ENCODE data around the gene MAML1.

MAML1 gene

DNA sequence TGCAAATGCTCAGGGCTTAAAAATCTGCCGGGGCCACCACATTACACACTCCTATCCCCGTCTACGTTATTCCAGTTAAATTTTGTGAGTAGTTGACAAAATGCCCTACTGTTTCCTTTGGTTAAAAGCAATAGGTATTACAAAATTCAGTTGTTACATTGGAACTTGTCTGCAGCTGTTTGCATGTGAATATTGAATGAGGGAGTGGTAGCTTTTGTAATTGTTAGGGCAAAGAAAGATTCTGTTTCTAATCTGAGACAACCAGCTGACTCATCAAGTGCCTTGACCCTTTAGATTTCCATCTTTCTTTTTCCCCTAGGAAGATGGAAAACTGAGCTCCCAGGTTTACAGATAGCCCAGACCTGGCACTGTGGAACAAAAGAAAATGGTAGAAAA lies 30.2 kb downstream of the MAML1 start:
- TF ChIP-seq TOX (CRISPR knock-in tag; IDR thresholded peaks at IDR 0.05; ENCODE audit: borderline replicate concordance) = no peak
- TF ChIP-seq, protein P1, sequence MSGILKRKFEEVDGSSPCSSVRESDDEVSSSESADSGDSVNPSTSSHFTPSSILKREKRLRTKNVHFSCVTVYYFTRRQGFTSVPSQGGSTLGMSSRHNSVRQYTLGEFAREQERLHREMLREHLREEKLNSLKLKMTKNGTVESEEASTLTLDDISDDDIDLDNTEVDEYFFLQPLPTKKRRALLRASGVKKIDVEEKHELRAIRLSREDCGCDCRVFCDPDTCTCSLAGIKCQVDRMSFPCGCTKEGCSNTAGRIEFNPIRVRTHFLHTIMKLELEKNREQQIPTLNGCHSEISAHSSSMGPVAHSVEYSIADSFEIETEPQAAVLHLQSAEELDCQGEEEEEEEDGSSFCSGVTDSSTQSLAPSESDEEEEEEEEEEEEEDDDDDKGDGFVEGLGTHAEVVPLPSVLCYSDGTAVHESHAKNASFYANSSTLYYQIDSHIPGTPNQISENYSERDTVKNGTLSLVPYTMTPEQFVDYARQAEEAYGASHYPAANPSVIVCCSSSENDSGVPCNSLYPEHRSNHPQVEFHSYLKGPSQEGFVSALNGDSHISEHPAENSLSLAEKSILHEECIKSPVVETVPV (CRISPR knock-in tag; IDR thresholded peaks at IDR 0.05) = no peak
- TF ChIP-seq, protein P2, sequence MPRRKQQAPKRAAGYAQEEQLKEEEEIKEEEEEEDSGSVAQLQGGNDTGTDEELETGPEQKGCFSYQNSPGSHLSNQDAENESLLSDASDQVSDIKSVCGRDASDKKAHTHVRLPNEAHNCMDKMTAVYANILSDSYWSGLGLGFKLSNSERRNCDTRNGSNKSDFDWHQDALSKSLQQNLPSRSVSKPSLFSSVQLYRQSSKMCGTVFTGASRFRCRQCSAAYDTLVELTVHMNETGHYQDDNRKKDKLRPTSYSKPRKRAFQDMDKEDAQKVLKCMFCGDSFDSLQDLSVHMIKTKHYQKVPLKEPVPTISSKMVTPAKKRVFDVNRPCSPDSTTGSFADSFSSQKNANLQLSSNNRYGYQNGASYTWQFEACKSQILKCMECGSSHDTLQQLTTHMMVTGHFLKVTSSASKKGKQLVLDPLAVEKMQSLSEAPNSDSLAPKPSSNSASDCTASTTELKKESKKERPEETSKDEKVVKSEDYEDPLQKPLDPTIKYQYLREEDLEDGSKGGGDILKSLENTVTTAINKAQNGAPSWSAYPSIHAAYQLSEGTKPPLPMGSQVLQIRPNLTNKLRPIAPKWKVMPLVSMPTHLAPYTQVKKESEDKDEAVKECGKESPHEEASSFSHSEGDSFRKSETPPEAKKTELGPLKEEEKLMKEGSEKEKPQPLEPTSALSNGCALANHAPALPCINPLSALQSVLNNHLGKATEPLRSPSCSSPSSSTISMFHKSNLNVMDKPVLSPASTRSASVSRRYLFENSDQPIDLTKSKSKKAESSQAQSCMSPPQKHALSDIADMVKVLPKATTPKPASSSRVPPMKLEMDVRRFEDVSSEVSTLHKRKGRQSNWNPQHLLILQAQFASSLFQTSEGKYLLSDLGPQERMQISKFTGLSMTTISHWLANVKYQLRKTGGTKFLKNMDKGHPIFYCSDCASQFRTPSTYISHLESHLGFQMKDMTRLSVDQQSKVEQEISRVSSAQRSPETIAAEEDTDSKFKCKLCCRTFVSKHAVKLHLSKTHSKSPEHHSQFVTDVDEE (CRISPR knock-in tag; IDR thresholded peaks at IDR 0.05) = no peak
- TF ChIP-seq ZC3H10 (CRISPR knock-in tag; IDR thresholded peaks at IDR 0.05) = no peak
- TF ChIP-seq CSDC2 (CRISPR knock-in tag; IDR thresholded peaks at IDR 0.05) = no peak
- TF ChIP-seq RARB (CRISPR knock-in tag; IDR thresholded peaks at IDR 0.05) = no peak
- no peak for TF ChIP-seq ZNF8 (CRISPR knock-in tag; IDR thresholded peaks at IDR 0.05)
- TF ChIP-seq, protein P3, sequence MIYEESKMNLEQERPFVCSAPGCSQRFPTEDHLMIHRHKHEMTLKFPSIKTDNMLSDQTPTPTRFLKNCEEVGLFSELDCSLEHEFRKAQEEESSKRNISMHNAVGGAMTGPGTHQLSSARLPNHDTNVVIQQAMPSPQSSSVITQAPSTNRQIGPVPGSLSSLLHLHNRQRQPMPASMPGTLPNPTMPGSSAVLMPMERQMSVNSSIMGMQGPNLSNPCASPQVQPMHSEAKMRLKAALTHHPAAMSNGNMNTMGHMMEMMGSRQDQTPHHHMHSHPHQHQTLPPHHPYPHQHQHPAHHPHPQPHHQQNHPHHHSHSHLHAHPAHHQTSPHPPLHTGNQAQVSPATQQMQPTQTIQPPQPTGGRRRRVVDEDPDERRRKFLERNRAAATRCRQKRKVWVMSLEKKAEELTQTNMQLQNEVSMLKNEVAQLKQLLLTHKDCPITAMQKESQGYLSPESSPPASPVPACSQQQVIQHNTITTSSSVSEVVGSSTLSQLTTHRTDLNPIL (CRISPR knock-in tag; IDR thresholded peaks at IDR 0.05; ENCODE audit: low read depth) = no peak
- no peak for TF ChIP-seq GLIS3 (CRISPR knock-in tag; IDR thresholded peaks at IDR 0.05)
- TF ChIP-seq, protein P4, sequence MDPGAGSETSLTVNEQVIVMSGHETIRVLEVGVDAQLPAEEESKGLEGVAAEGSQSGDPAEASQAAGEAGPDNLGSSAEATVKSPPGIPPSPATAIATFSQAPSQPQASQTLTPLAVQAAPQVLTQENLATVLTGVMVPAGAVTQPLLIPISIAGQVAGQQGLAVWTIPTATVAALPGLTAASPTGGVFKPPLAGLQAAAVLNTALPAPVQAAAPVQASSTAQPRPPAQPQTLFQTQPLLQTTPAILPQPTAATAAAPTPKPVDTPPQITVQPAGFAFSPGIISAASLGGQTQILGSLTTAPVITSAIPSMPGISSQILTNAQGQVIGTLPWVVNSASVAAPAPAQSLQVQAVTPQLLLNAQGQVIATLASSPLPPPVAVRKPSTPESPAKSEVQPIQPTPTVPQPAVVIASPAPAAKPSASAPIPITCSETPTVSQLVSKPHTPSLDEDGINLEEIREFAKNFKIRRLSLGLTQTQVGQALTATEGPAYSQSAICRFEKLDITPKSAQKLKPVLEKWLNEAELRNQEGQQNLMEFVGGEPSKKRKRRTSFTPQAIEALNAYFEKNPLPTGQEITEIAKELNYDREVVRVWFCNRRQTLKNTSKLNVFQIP (CRISPR knock-in tag; IDR thresholded peaks at IDR 0.05; ENCODE audit: borderline replicate concordance, low read depth) = no peak
- no peak for TF ChIP-seq PPARA (CRISPR knock-in tag; IDR thresholded peaks at IDR 0.05; ENCODE audit: borderline replicate concordance)
- TF ChIP-seq OSR1 (CRISPR knock-in tag; IDR thresholded peaks at IDR 0.05) = no peak
- peak; percentile 6 for ATAC-seq

DNA sequence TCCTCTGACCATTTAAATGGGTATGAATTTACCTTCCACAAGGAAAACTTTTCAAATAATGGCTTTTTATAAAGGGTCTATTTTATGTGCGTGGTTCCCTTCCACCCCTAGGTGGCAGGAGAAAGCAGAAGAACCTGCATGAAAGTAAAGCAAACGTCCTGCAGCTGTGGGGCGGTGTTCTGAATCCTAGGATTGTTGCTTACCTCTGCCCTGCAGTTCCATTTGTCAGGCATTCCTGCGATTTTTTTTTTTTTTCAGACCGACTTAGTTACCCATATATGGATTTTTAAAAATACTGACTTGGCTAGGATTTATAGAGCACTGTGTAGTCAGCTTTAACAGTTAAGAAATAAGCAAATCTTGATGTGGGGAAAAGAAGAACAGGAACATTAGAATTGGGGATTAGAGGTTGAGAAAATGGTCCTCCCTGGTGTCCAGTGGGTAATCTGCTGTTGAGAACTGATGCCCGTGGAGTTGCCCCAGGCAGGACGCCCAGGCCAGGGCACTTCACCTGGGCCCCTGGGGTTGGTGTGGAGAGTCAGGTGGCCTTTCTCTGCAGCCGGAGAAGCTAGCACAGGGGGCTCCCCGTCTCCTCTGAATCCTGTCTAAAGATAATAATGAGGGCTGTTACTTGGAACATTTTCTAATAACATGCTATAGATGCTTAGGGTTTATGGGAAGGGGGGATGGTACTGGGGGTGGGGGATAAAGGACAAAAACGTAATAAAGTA lies 30.8 kb downstream of the MAML1 start:
- ATAC-seq = peak; percentile 73
- TF ChIP-seq TCF4 (CRISPR knock-in tag; IDR thresholded peaks at IDR 0.05; ENCODE audit: borderline replicate concordance) = no peak
- no peak for TF ChIP-seq BACH2 (CRISPR knock-in tag; IDR thresholded peaks at IDR 0.05; ENCODE audit: borderline replicate concordance)
- TF ChIP-seq, protein P2 (CRISPR knock-in tag; IDR thresholded peaks at IDR 0.05) = no peak
- no peak for TF ChIP-seq RARB (CRISPR knock-in tag; IDR thresholded peaks at IDR 0.05)
- TF ChIP-seq, protein P1 (CRISPR knock-in tag; IDR thresholded peaks at IDR 0.05) = no peak
- TF ChIP-seq ZNF70 (CRISPR knock-in tag; IDR thresholded peaks at IDR 0.05) = no peak
- no peak for TF ChIP-seq CSDC2 (CRISPR knock-in tag; IDR thresholded peaks at IDR 0.05)
- no peak for TF ChIP-seq TOX (CRISPR knock-in tag; IDR thresholded peaks at IDR 0.05; ENCODE audit: borderline replicate concordance)
- no peak for TF ChIP-seq ZNF565 (CRISPR knock-in tag; conservative IDR thresholded peaks at IDR 0.05; ENCODE audit: low read depth)
- TF ChIP-seq ZNF8 (CRISPR knock-in tag; IDR thresholded peaks at IDR 0.05) = no peak

Measured in SK-N-SH treated with all-trans-retinoic acid at 6 μM for 48 hours (cell line).